H9 (cell line): ENCODE data around the gene ALDH1L1. TPM values are rescaled to one million over a fixed set of nuclear protein-coding genes. Genes with fewer than 3 reads are reported as not detected.

ENCODE experiments used
- DNase-seq: peaks from one replicate; pipeline ENCODE4 v3.0.0-alpha.2; 2017
- H2AFZ ChIP-seq: one replicate; pipeline ENCODE4 v1.6.1; 2013; ENCODE audit warnings: mild to moderate bottlenecking, low read length, control low read depth, moderate library complexity
- H2AK5ac ChIP-seq: 2 replicates; pipeline ENCODE4 v1.6.1; 2013; ENCODE audit warnings: low read length, control low read depth, mixed read lengths; ENCODE audit not compliant: insufficient read length
- H2BK120ac ChIP-seq: one replicate; pipeline ENCODE4 v1.6.1; 2013; ENCODE audit warnings: low read depth, mild to moderate bottlenecking, low read length, control low read depth, inconsistent platforms; ENCODE audit not compliant: poor library complexity, severe bottlenecking
- H2BK12ac ChIP-seq: 2 replicates; pipeline ENCODE4 v1.6.1; 2013; ENCODE audit warnings: low read length, control low read depth, mixed read lengths, low read depth; ENCODE audit not compliant: insufficient read length
- H2BK15ac ChIP-seq: 2 replicates; pipeline ENCODE4 v1.6.1; 2013; ENCODE audit warnings: low read depth, low read length, control low read depth
- H2BK20ac ChIP-seq: one replicate; pipeline ENCODE4 v1.6.1; 2013; ENCODE audit warnings: low read depth, mild to moderate bottlenecking, low read length, control low read depth, inconsistent platforms; ENCODE audit not compliant: poor library complexity, severe bottlenecking
- H2BK5ac ChIP-seq: 2 replicates; pipeline ENCODE4 v1.6.1; 2013; ENCODE audit warnings: low read length, control low read depth, mixed read lengths; ENCODE audit not compliant: insufficient read length
- H3K14ac ChIP-seq: 2 replicates; pipeline ENCODE4 v1.6.1; 2013; ENCODE audit warnings: low read length, control low read depth; ENCODE audit not compliant: insufficient read depth
- H3K18ac ChIP-seq: 2 replicates; pipeline ENCODE4 v1.6.1; 2013; ENCODE audit warnings: low read depth, mild to moderate bottlenecking, mixed read lengths, low read length, control low read depth; ENCODE audit not compliant: insufficient read length
- H3K23ac ChIP-seq: 2 replicates; pipeline ENCODE4 v1.6.1; 2013; ENCODE audit warnings: low read length, control low read depth, mixed read lengths, low read depth; ENCODE audit not compliant: insufficient read length
- H3K23me2 ChIP-seq: 2 replicates; pipeline ENCODE4 v1.6.1; 2013; ENCODE audit warnings: low read depth, mild to moderate bottlenecking, mixed read lengths, low read length, control low read depth; ENCODE audit not compliant: insufficient read length, poor library complexity, severe bottlenecking
- H3K27ac ChIP-seq: 2 replicates; pipeline ENCODE4 v1.5.1; 2013; ENCODE audit warnings: low read length, control low read depth, mixed read lengths, low read depth; ENCODE audit not compliant: insufficient read length
- H3K27me3 ChIP-seq: 2 replicates; pipeline ENCODE4 v1.6.1; 2013; ENCODE audit warnings: low read length, control low read depth, inconsistent platforms; ENCODE audit not compliant: insufficient read depth
- H3K4ac ChIP-seq: 2 replicates; pipeline ENCODE4 v1.6.1; 2013; ENCODE audit warnings: low read depth, mild to moderate bottlenecking, control low read depth, inconsistent platforms, low read length, moderate library complexity
- H3K4me1 ChIP-seq: 2 replicates; pipeline ENCODE4 v1.6.1; 2013; ENCODE audit warnings: low read length, control low read depth, inconsistent platforms; ENCODE audit not compliant: insufficient read depth
- H3K4me2 ChIP-seq: 2 replicates; pipeline ENCODE4 v1.6.1; 2013; ENCODE audit warnings: low read length, control low read depth, mixed read lengths; ENCODE audit not compliant: insufficient read length, insufficient read depth
- H3K56ac ChIP-seq: 2 replicates; pipeline ENCODE4 v1.6.1; 2013; ENCODE audit warnings: low read depth, mild to moderate bottlenecking, mixed read lengths, low read length, control low read depth; ENCODE audit not compliant: insufficient read length
- H3K79me1 ChIP-seq: 2 replicates; pipeline ENCODE4 v1.6.1; 2013; ENCODE audit warnings: low read depth, mild to moderate bottlenecking, moderate library complexity, low read length, control low read depth, inconsistent platforms; ENCODE audit not compliant: insufficient read depth, poor library complexity, severe bottlenecking
- H3K79me2 ChIP-seq: 2 replicates; pipeline ENCODE4 v1.6.1; 2013; ENCODE audit warnings: low read length, control low read depth, inconsistent platforms; ENCODE audit not compliant: insufficient read depth
- H3K9ac ChIP-seq: 2 replicates; pipeline ENCODE4 v1.6.1; 2013; ENCODE audit warnings: low read length, control low read depth, mixed read lengths; ENCODE audit not compliant: insufficient read length; ENCODE audit errors: extremely low read depth
- H3K9me3 ChIP-seq: one replicate; pipeline ENCODE4 v1.6.1; 2013; ENCODE audit warnings: low read depth, low read length, inconsistent platforms; ENCODE audit not compliant: control insufficient read depth
- H3T11ph ChIP-seq: one replicate; pipeline ENCODE4 v1.6.1; 2013; ENCODE audit warnings: mild to moderate bottlenecking, low read length, control low read depth, inconsistent platforms
- H4K20me1 ChIP-seq: one replicate; pipeline ENCODE4 v1.6.1; 2013; ENCODE audit not compliant: control insufficient read depth, insufficient read length, insufficient read depth
- H4K5ac ChIP-seq: 2 replicates; pipeline ENCODE4 v1.6.1; 2013; ENCODE audit warnings: low read depth, mild to moderate bottlenecking, mixed read lengths, low read length, control low read depth; ENCODE audit not compliant: insufficient read length
- H4K8ac ChIP-seq: replicated peaks from 2 replicates; pipeline ENCODE4 v1.6.1; 2013; ENCODE audit warnings: low read length, control low read depth, mixed read lengths, low read depth; ENCODE audit not compliant: insufficient read length
- H4K91ac ChIP-seq: 2 replicates; pipeline ENCODE4 v1.6.1; 2013; ENCODE audit warnings: low read depth, mild to moderate bottlenecking, moderate library complexity, mixed read lengths, low read length, control low read depth; ENCODE audit not compliant: insufficient read length
- H3K27ac Mint-ChIP-seq, 3 experiments: 2 replicates in 2 of 3; 3 replicates in 1 of 3; pipeline ENCODE4 v1.8.0; 2020 to 2021; ENCODE audit warnings: mixed read lengths in 3 of 3, mild to moderate bottlenecking in 1 of 3, moderate library complexity in 1 of 3
- H3K27me3 Mint-ChIP-seq: 2 replicates; pipeline ENCODE4 v1.8.0; 2021; ENCODE audit warnings: low read depth, mild to moderate bottlenecking, moderate library complexity, mixed read lengths
- H3K36me3 Mint-ChIP-seq, 3 experiments: 2 replicates in 2 of 3; 3 replicates in 1 of 3; pipeline ENCODE4 v1.8.0; 2020 to 2021; ENCODE audit warnings: low read depth in 3 of 3, mixed read lengths in 3 of 3; ENCODE audit not compliant: insufficient read depth in 1 of 3
- H3K4me1 Mint-ChIP-seq, 2 experiments: 2 replicates each; pipeline ENCODE4 v1.8.0; 2020; ENCODE audit warnings: mixed read lengths in 2 of 2
- H3K4me3 Mint-ChIP-seq, 2 experiments: 2 replicates in 1 of 2; 3 replicates in 1 of 2; pipeline ENCODE4 v1.8.0; 2020 to 2021; ENCODE audit warnings: mild to moderate bottlenecking in 2 of 2, mixed read lengths in 2 of 2, moderate library complexity in 1 of 2
- H3K9me3 Mint-ChIP-seq, 2 experiments: 2 replicates in 1 of 2; 3 replicates in 1 of 2; pipeline ENCODE4 v1.8.0; 2020; ENCODE audit warnings: mild to moderate bottlenecking in 2 of 2, mixed read lengths in 2 of 2, moderate library complexity in 1 of 2
- WGBS: extraction: QIAGEN DNeasy Blood & Tissue Kit; methylation state at CpG from one replicate; pipeline ENCODE4 v1.1.7; 2013; ENCODE audit warnings: missing lambda C conversion rate, low lambda C conversion rate, mixed read lengths; ENCODE audit not compliant: insufficient read length; ENCODE audit errors: extremely low coverage; 5-methylcytosine and 5-hydroxymethylcytosine counted together
- total RNA-seq: library from RNA; stranded (reverse); gene quantifications from 2 replicates; pipeline ENCODE4 v1.2.1, GENCODE V29; 2021
- TF ChIP-seq, protein P1 (sequence below): fragments of 200-600 bp; sonication (generic); conservative IDR thresholded peaks from 3 replicates; pipeline ENCODE4 v1.8.0; 2021; ENCODE audit warnings: antibody characterized with exemption, mild to moderate bottlenecking

ALDH1L1 gene
- total RNA-seq, 1 experiment from 2014 or later: 0.90 TPM

DNA sequence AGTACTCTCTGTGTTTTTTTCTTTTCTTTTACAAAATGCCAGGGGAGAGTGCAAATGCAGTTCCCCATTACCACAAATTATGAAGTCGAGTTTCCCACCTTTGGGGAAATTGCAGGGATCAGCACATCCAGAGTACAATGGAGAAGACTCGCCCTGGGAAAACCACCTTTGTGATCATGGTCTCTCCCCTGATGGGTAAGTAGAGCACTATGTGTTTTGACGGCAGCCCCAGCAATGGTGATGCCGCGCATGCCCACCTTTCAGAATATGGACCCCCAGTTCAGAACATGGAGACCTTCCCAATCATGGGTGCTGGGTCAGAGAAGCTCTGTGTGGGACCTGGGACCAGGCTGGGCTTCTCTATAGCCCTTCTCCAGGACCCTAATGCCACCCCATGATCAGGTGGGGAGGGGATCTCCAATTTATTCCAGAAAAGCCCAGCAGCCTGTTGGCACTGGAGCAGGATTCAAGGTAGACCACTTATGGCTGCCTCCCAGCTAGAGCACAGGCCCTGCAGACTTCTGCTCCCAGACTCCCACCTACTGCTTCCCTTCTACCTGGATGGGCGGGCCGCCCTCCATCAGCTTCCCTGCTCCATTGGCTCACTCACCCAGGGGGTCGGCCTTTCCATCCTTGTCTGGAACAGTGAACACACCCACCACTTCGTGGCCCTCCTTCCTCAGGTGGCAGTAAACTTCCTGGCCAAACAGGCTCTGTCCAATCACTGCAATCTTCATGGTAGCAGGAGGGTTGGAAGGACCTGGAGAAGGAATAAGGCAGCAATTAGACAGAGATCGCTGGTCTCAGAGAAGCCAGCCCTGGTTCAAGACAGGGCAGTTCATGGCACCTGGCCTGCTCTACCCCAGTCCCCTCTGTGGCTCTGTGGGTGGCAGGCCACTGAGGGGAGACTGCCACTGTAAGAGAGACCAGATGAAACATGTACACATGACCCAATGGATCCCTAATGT, 19.9 kb downstream of the ALDH1L1 start:
- H3K56ac ChIP-seq: no peak overlapping the region
- H3K4me1 Mint-ChIP-seq: 0 out of 4 replicates have a peak, but pooled peaks cover 0 to 6% of the 10 kb centered on the region in 2 experiments
- H3K9me3 Mint-ChIP-seq: 0 out of 5 replicates have a peak, but pooled peaks cover 0 to 2% of the 10 kb centered on the region in 2 experiments
- no peak overlapping the region for H2BK5ac ChIP-seq
- no peak overlapping the region for H2BK12ac ChIP-seq
- H3K4me1 ChIP-seq: no peaks in the 10 kb centered on the region
- no peak overlapping the region for H4K91ac ChIP-seq
- H3K9me3 ChIP-seq: no peaks in the 10 kb centered on the region
- H3K4me3 Mint-ChIP-seq: no peak overlapping the region; a peak in 1 of 5 replicates
- no peak for DNase-seq
- no peak overlapping the region for H3K4me2 ChIP-seq
- H3K9ac ChIP-seq: no peak overlapping the region
- WGBS: no CpG with 5 or more reads among the region's 10 CpGs
- H3T11ph ChIP-seq: no peak overlapping the region
- H3K23ac ChIP-seq: no peak overlapping the region
- H3K23me2 ChIP-seq: no peaks in the 10 kb centered on the region
- peaks cover 0 to 5% (median 2%) of the 10 kb centered on the region in 3 experiments; a peak in 2 of 7 replicates for H3K36me3 Mint-ChIP-seq
- no peak overlapping the region for H3K14ac ChIP-seq
- no peak overlapping the region for H2BK20ac ChIP-seq
- no peaks in the 10 kb centered on the region for H4K20me1 ChIP-seq
- no peak overlapping the region for H2AFZ ChIP-seq
- no peak overlapping the region for H2BK15ac ChIP-seq
- H3K27me3 Mint-ChIP-seq: peaks cover 7% of the 10 kb centered on the region
- no peak overlapping the region for H4K5ac ChIP-seq
- H3K27me3 ChIP-seq: no peaks in the 10 kb centered on the region
- no peaks in the 10 kb centered on the region for H3K79me2 ChIP-seq
- H2AK5ac ChIP-seq: no peak overlapping the region
- H3K27ac ChIP-seq: no peak overlapping the region
- no peak overlapping the region for H3K18ac ChIP-seq
- no peak overlapping the region for H3K4ac ChIP-seq
- H2BK120ac ChIP-seq: no peak overlapping the region
- H3K79me1 ChIP-seq: no peaks in the 10 kb centered on the region
- TF ChIP-seq, protein P1, sequence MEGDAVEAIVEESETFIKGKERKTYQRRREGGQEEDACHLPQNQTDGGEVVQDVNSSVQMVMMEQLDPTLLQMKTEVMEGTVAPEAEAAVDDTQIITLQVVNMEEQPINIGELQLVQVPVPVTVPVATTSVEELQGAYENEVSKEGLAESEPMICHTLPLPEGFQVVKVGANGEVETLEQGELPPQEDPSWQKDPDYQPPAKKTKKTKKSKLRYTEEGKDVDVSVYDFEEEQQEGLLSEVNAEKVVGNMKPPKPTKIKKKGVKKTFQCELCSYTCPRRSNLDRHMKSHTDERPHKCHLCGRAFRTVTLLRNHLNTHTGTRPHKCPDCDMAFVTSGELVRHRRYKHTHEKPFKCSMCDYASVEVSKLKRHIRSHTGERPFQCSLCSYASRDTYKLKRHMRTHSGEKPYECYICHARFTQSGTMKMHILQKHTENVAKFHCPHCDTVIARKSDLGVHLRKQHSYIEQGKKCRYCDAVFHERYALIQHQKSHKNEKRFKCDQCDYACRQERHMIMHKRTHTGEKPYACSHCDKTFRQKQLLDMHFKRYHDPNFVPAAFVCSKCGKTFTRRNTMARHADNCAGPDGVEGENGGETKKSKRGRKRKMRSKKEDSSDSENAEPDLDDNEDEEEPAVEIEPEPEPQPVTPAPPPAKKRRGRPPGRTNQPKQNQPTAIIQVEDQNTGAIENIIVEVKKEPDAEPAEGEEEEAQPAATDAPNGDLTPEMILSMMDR: no peak
- H4K8ac ChIP-seq: no peak overlapping the region
- H3K27ac Mint-ChIP-seq: peak overlapping the region in 1 of 3 experiments; percentile 69; a peak in 1 of 7 replicates
